ENCODE data around the gene PDGFA. TPM values are rescaled to one million over a fixed set of nuclear protein-coding genes. Genes with fewer than 3 reads are reported as not detected.
"Not testable (repeated sequence)": the region's sequence is repeated elsewhere in the genome, so short reads cannot be mapped to it uniquely, and the experiment has no call there.

Gene PDGFA
- total RNA-seq, 4 donors from 2014 or later: 16.2 to 41.6 (median 22.0) TPM

GRCh38 chr7:556291-556826 lies 36.7 kb upstream of the PDGFA start:
- Histone ChIP-seq H3K27me3 (no peaks in the 10 kb centered on the region), H3K4me1 (no peaks in the 10 kb centered on the region), H3K27ac (no peak overlapping the region), H3K9me3 (no peaks in the 10 kb centered on the region), H3K4me3 (no peak overlapping the region), H3K36me3 (no peaks in the 10 kb centered on the region)
- TF ChIP-seq EP300 (IDR thresholded peaks at IDR 0.05) (no peak), CTCF (IDR thresholded peaks at IDR 0.05) (no peak), POLR2AphosphoS5 (IDR thresholded peaks at IDR 0.05) (no peak), POLR2A (IDR thresholded peaks at IDR 0.05) (no peak)
- no peak for DNase-seq (ENCODE audit: low spot score in 2 of 2)
- WGBS: 88% methylated on average over 28 of the region's 30 CpGs

GRCh38 chr7:555551-556160 lies 36.0 kb upstream of the PDGFA start:
- DNase-seq (ENCODE audit: low spot score in 2 of 2): no peak
- no peaks in the 10 kb centered on the region for H3K4me1 ChIP-seq
- no peaks in the 10 kb centered on the region for H3K9me3 ChIP-seq
- H3K36me3 ChIP-seq: no peaks in the 10 kb centered on the region
- H3K27ac ChIP-seq: no peak overlapping the region
- TF ChIP-seq EP300 (IDR thresholded peaks at IDR 0.05) (no peak), POLR2AphosphoS5 (IDR thresholded peaks at IDR 0.05) (no peak), POLR2A (IDR thresholded peaks at IDR 0.05) (no peak), CTCF (IDR thresholded peaks at IDR 0.05) (no peak)
- no peak overlapping the region for H3K4me3 ChIP-seq
- 94% methylated on average over 9 of the region's 18 CpGs for WGBS
- no peaks in the 10 kb centered on the region for H3K27me3 ChIP-seq

DNA sequence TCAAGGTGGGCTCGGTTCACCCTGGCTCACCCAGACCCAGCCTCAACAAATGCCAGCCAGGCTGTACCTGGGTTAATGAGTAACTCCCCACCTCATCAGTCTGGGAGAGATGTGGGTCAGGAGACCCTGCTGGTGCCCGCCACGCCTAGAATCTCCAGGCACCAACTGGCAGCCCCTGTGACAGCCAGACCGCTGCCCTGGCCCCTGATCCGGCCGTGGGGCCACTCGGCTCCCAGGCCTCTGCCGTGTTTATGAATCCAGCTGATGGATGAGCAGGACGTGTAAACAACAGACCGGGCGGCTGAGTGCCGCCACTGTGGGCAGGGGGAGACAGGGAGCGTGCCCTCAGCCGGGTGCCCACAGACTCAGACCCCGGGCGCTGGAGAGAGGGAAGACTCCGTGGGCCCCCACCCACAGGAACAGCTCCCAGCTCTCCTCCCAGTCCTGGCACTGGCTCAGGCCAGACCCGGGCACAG lies 34.0 kb upstream of the PDGFA start:
- H3K36me3 ChIP-seq: no peaks in the 10 kb centered on the region
- H3K4me1 ChIP-seq: no peaks in the 10 kb centered on the region
- DNase-seq (ENCODE audit: low spot score in 2 of 2): no peak
- no peak overlapping the region for H3K4me3 ChIP-seq
- no peak overlapping the region for H3K27ac ChIP-seq
- H3K27me3 ChIP-seq: no peaks in the 10 kb centered on the region
- no peaks in the 10 kb centered on the region for H3K9me3 ChIP-seq
- 100% methylated on average over 2 of the region's 18 CpGs for WGBS
- TF ChIP-seq CTCF (IDR thresholded peaks at IDR 0.05): no peak
- no peak for TF ChIP-seq EP300 (IDR thresholded peaks at IDR 0.05)
- TF ChIP-seq POLR2AphosphoS5 (IDR thresholded peaks at IDR 0.05): no peak
- no peak for TF ChIP-seq POLR2A (IDR thresholded peaks at IDR 0.05)

DNA sequence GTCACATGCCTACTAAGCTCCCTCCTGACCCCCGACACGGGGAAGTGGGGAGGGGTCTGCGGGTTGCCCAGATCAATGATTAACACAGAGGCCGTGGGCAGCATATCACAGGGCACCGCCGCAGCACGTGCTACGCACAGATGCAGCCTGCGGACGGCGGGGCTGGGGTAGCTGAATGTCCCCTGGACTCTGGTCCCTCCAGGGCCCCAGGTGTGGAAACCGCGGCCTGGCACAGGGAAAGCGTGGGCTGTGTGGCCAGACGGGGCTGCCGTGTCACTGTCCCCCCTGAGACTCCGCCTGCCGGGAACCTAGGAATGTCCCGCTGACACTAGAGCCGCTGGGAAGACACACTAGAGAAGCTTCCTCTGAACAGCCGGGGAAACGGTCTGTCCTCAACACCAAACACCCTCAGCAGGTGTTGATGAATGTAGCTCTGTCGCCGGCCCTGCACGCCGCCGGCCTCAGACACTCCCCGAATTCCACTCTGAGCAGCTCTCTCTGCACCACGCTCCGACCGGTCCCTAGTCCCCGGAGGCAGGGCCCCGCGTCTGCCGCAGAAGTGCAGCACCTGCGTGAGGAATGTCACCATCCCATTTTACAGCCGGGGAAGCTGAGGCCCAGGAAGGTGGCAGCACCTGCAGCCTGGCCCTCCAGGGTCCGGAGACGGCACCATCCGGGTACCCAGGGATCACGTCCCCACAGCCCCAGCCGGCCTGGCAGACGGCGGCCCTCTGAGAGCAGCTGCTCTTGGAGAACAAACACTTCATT lies 33.4 kb upstream of the PDGFA start:
- Histone ChIP-seq H3K36me3 (no peaks in the 10 kb centered on the region), H3K4me1 (no peaks in the 10 kb centered on the region), H3K27ac (no peak overlapping the region), H3K27me3 (no peaks in the 10 kb centered on the region), H3K4me3 (no peak overlapping the region), H3K9me3 (no peaks in the 10 kb centered on the region)
- no peak for TF ChIP-seq POLR2AphosphoS5 (IDR thresholded peaks at IDR 0.05)
- no peak for TF ChIP-seq POLR2A (IDR thresholded peaks at IDR 0.05)
- TF ChIP-seq CTCF (IDR thresholded peaks at IDR 0.05): no peak
- TF ChIP-seq EP300 (IDR thresholded peaks at IDR 0.05): no peak
- WGBS: 84% methylated on average over 18 of the region's 44 CpGs
- no peak for DNase-seq (ENCODE audit: low spot score in 2 of 2)

DNA sequence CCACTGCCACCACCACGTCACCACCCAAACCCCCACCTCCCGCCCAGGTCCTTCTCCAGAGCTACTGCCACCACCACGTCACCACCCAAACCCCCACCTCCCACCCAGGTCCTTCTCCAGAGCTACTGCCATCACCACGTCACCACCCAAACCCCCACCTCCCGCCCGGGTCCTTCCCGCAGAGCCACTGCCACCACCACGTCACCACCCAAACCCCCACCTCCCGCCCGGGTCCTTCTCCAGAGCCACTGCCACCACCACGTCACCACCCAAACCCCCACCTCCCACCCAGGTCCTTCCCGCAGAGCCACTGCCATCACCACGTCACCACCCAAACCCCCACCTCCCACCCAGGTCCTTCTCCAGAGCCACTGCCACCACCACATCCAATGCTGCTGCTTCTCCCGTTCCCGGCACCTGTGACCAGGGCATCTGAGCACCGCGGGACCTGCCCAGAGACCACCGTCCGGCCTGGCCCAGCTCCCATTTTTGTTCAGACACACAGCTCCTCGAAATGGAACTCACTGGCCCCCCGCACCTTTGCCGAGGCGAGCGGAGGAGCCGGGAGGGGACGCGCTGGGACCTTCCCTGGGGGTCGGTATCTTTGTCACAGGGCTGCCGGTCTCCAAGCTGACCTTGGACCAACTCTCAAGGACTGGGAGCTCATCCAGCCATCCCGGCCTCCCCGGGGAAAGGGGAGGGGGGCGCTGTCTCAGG lies 32.7 kb upstream of the PDGFA start:
- not testable (repeated sequence) for H3K4me1 ChIP-seq; DNase-seq (ENCODE audit: low spot score in 2 of 2); H3K36me3 ChIP-seq; H3K27ac ChIP-seq; H3K4me3 ChIP-seq; H3K27me3 ChIP-seq; H3K9me3 ChIP-seq
- WGBS: 86% methylated on average over 17 of the region's 32 CpGs

GRCh38 chr7:551615-551970 lies 31.9 kb upstream of the PDGFA start:
- not testable (repeated sequence) for H3K9me3 ChIP-seq; H3K27me3 ChIP-seq; H3K27ac ChIP-seq; DNase-seq (ENCODE audit: low spot score in 2 of 2); H3K36me3 ChIP-seq; H3K4me1 ChIP-seq; H3K4me3 ChIP-seq
- WGBS: 79% methylated on average over 9 of the region's 9 CpGs
